GM12875 (cell line): Measurements from ENCODE around the gene FOXD1.

Source experiments
- H3K4me3 ChIP-seq: one replicate; pipeline ENCODE4 v1.5.1; 2011; ENCODE audit warnings: low read depth, low read length, control low read depth
- CTCF ChIP-seq: IDR thresholded peaks from 2 replicates; pipeline ENCODE4 v1.5.1; 2011; ENCODE audit warnings: low read depth, mild to moderate bottlenecking, control low read depth, inconsistent platforms, low read length, moderate library complexity, borderline replicate concordance; ENCODE audit not compliant: insufficient read depth

The FOXD1 gene

GRCh38 chr5:73433982-73434342 is 14.6 kb downstream of the FOXD1 start:
- H3K4me3 ChIP-seq: no peak overlapping the region
- no peak for TF ChIP-seq CTCF

- TF ChIP-seq CTCF: no peak
- H3K4me3 ChIP-seq: no peak overlapping the region
Observed at GRCh38 chr5:73433272-73433981, 15.2 kb downstream of the FOXD1 start.

GRCh38 chr5:73431204-73431851 is 17.2 kb downstream of the FOXD1 start:
- no peak for TF ChIP-seq CTCF

GRCh38 chr5:73426034-73426433 is 22.5 kb downstream of the FOXD1 start:
- TF ChIP-seq CTCF: no peak
- H3K4me3 ChIP-seq: no peak overlapping the region

More at GRCh38 chr5:73431204-73431851, 17.2 kb downstream of the FOXD1 start:
- no peak overlapping the region for H3K4me3 ChIP-seq

GRCh38 chr5:73424556-73424977 is 24.0 kb downstream of the FOXD1 start:
- H3K4me3 ChIP-seq: no peak overlapping the region
- no peak for TF ChIP-seq CTCF

- no peak for TF ChIP-seq CTCF
- H3K4me3 ChIP-seq: no peak overlapping the region
Observed at GRCh38 chr5:73422164-73422563, 26.4 kb downstream of the FOXD1 start.

- TF ChIP-seq CTCF: no peak
- H3K4me3 ChIP-seq: no peak overlapping the region
Observed at GRCh38 chr5:73420666-73421065, 27.9 kb downstream of the FOXD1 start.
